HG02870 (cell line): Measurements from ENCODE around the gene TCF23.
A peak's percentile ranks its signal among the peaks of the same experiment; 100 is the strongest.

Source experiments
- ATAC-seq: cut with Tn5 transposase; IDR thresholded peaks from one replicate; pipeline ENCODE4 v1.9.1; 2021; ENCODE audit warnings: mild to moderate bottlenecking, moderate library complexity; ENCODE audit not compliant: unreplicated experiment

Gene TCF23

DNA sequence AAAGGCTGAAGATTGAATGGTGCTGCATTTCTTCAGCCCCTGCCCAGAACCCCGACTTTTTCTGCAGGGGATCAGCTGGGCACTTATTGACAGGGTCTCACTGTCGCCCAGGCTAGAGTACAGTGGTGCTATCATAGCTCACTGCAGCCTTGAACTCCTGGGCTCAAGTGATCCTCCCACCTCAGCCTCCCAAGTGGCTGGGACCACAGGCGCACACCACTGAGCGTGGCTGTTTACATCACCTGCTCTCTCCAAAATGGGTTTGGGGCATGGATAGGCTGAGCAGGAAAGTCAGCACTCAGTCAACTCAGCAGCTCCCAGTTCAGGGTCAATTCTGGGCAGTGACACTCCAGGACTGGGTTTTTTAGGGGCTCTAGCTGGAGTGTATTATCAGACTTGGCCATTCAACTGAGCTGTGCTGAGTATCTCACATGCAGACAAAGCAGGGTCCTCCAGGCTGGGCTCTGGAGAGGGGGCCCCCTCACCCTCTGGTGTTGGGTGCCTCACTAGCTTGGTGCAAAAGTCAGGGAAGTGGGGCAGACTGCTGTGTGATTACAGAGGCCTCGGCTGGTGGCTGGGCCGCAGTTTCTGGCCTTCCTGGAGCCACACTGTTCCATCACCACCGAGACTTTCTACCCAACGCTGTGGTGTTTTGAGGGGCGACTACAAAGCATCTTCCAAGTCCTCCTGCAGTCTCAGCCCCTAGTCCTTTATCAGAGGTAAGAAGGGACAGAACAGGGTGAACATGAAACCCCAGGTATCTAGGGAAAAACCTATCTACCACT, 20.7 kb upstream of the TCF23 start:
- no peak for ATAC-seq

DNA sequence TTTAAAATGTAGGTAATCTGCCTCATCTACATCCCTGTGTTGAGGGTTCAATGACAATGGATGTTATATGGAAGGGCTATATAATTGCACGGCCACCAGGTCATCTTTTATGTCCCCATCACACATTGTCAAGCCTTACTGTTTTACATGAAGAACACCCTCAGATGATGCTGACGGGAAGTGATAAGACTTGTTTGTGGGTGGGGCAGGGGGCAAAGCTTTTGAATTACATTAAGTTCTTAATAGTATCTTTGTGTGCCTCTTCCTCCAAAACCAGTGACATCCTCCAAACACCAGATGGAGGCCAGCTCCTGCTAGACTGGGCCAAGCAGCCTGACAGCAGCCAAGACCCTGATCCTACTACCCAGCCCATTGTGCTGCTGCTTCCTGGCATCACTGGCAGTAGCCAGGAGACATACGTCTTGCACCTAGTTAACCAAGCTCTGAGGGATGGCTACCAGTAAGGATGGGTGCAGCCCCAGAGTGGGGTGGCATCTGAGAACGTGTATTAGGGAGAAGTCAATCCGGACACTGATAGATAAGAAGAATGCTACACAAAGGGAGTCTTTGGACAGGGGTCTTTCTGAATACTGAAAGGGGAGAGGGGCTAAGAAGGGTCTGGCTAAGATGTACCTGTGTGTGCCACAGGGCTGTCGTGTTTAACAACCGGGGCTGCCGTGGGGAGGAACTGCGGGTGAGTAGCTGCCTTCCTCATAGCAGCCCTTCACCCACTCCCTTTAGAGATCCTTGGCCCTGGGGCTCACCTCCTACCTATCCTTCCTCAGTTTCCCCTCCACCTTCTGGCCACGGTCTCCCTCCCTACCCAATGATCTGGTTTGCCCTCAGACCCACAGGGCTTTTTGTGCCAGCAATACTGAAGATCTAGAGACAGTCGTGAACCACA, 19.9 kb upstream of the TCF23 start:
- no peak for ATAC-seq

DNA sequence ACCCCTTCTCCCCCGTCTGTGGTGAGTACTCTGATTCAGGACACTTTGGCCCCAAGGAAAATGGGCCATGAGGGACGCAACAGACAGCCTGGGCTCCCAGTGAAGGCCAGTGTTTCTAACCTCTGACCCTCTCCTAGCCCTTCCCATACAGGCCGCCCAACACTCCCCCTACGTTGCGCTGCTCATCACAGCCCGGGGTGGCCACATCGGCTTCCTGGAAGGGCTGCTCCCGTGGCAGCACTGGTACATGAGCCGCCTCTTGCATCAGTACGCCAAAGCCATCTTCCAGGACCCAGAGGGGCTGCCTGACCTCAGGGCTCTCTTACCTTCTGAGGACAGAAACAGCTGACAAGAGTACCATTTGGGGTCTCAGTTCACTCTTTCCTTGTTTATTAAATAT, 18.4 kb upstream of the TCF23 start:
- ATAC-seq: no peak

DNA sequence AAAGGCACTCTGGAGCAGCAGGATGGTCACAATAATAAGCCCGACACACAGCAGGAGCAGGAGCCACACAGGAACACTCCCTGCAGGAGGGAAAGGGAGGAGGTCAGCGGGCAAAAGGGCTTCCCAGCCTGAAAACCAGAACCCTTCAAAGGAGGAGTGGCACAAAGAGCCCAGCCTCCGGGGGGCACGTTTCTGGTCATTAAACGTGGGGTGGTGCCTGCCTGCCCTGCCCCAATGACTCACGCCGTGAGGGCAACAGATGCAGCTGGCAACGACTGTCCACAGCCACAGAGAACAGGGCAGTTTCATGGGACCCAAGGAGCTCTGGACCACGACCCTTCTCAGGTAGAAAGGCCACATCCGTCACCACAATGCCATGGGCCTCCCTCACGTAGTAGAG, 17.4 kb upstream of the TCF23 start:
- ATAC-seq: no peak

DNA sequence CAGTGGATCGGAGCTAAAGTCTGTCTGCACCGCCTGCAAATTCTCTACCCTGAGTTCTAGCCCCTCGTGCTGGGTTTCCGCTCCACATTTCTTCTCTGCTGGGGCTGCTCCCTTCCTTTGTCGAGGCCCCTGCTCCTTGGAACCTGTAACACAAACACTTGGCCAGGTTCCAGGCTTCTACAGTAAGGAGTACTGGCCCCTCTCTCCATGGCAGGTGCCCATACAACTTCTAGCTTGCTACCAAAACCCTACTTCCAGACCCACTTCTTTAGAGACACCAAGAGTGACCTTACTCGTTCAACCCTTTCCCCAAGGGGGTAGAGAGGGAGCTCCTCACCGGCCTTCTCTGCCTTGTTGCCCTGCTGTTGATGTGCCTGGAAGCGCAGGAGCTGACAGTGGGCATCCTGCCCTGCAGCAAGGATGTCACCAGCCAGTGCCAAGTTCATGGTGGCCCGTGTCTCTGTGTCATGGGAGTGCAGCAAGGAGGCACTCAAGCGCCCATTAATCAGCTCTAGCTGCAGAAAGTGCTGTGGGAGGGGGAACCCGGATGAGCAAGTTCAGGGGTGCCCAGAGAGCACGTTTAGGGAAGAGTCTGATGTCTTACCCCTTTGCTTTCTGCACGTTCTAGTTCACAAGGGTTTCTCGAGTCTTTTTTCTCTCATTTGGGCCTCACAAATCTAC, 15.5 kb upstream of the TCF23 start:
- no peak for ATAC-seq

DNA sequence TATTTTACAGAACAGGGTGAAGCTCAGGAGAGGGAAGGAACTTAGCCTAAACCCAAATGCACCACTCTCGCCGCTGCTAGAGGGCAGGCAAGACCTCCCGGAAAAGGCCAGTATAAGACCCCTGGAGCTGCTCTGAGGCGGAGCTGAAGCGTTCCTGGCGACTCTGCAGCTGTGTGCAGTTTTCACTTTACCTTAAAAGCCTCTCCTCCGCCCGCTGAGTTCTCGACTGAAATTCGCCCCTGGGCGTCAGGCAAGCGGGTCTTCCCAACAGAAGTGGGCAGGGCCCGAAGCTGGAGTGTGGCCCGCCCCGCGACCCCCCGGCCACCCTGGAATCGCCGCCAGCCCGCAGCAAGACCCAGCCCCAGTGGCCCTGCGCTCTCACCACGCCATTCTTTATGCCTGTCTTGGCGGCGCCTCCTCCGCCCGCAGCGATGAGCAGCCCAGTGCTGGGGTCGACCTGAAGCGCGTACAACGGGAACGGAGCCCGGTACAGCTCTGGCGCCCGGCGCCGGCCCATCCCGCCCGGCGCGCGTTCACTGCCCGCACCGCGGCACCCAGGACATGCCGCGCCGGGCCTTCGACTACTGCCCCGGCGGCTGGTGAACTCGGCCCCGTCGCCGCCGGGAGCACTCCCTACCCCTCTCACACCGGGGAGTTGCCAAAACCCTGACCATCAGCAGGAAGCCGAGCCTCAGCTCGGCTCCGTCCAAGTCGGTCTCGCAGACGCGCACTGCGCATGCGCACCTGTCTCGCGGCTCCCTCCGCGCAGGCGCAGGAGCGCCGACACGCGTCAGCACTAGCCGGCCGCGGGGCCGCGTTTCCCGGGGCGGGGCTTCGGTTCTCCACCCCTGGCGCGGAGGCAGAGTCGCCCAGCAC, 14.7 kb upstream of the TCF23 start, which contains the start of gene PREB:
PREB (minus strand) TSS at position 732 of the 876 bp plus-strand sequence; CDS start at position 517, 215 bp downstream.
- ATAC-seq: peak; percentile 90

DNA sequence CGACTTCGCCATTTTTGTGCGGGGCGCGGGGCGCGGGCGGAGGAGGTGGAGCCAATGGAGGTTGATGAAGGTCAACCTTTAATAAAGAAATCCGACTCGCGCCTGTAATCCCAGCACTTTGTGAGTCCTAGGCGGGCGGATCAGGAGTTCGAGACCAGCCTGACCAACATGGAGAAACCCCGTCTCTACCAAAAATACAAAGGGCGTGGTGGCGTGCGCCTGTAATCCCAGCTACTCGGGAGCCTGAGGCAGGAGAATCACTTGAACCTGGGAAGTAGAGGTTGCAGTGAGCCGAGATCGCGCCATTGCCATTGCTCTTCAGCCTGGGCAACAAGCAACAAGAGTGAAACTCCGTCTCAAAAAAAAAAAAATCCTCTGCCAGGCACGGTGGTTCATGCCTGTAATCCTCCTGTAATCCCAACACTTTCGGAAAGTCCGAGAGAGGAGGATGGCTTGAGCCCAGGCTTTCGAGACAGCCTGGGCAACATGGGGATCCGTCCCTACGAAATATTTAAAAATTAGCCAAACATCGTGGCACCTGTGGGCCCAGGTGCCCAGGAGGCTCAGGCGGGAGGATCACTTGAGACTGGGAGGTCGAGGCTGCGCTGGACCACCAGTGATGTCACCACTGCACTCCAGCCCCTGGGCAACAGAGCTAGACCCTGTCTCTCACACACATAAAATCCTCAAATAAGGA, 13.9 kb upstream of the TCF23 start:
- no peak for ATAC-seq

DNA sequence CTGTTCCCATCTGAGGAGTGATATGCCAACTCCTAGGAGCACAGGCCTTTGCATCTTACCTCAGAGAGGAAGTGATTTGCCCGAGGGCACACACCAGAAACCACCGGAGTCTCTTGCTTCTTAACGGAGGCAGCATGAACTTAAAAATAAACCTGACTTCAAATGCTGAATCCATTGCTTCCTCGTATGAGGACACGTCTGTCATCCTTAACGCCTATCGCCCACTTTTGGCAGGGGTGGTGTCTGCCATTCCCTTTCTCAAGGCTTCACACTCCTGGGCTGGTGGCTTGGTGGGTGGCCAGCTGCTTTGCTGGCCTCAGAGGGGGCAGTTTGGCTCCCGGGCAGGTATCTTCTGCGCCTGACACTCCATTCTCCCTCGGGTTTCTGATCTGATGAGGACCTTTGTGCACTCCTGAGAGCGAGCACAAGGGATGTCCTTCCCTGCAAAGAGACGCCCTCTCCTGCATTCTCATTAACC, 13.3 kb upstream of the TCF23 start:
- ATAC-seq: no peak

DNA sequence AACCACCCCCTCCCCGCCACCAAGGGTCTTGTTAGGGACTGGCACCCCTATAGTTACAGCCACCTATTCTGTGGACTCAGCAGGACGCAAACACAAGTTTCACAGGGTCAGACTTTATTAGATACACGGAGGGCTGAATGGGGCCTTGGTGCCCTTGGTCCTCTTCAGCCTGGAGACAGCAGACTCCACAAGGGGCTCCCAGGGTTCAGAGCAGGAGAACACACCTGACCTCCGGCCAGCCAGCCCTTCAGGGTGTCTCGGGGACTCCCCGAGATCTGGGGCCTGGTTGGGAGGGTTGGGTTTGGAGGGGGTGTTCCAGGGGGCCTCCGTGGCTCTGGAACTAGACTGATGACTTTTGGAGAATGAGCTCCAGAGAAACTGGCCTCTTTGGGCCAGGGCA, 12.1 kb upstream of the TCF23 start:
- no peak for ATAC-seq

DNA sequence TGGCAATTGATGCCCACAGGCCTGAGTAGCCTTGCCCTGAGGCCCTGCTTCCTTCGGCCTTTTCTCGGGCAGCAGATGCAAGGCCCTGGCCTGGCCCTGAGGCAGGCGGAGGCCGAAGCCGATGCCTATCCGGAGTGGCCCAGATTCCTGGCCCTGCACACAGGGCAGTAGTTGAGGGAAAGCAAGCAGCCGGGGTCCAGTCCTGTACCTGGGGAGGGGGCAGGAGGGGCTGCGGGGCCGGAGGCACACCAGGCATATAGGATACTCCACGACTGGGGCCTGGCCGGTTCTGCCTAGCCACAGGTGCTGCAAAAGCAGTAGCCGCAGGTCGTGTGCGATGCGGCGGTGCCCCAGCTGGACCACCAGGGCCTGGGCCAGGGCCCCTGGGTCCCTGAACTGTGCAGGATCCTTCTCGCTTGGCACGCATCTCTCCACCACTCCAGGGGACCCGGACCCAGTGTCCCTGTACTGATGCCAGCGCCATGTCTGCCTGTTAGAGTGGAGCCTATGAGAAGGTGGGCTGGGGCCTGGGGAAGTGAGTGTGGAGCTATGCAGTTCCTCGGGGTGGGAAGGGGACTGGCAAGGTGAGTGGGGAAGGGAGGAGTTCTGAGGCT, 11.4 kb upstream of the TCF23 start:
- no peak for ATAC-seq

DNA sequence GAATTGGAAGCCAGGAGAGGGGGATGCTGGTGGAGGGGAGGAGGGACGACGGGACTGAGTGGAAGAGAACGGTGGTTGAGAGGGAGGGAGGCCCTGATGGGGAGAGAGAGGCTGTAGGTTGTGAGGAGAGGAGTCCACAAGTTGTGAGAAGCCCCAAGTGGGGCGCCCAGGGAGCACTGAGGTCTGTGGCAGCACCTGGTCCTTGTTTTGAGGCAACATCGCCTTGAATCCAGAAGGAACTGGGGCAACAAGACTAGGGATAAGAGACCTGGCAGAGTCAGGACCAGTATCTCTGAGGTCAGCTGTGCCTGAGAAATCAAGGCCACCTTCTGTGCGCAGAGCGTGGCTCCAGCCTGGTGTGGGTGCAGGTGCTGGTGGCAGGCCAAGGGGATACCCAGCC, 10.7 kb upstream of the TCF23 start:
- no peak for ATAC-seq

DNA sequence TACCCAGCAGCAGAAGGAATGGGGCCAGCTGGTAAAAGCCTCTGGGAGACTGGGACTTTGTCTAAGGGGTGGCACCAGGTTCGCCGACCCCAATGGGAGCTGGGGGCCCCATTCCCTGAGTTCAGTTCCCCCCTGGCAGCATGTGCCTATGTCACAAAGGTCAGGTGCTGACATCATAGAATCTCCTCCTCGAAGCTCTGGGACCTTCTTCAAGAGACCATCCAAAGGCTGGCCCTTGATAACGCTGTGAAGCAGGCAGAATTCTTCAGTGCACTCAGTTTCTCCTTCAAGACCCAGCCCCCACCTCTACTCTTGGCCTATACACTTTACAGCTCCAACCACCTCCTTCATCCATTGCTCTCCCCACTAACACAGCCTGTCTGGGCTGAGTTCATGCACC, 9.5 kb upstream of the TCF23 start, which contains the start of gene PRR30:
PRR30 (minus strand) TSS at position 101 of the 400 bp plus-strand sequence. CDS start 1,081 bp downstream, outside the sequence.
- ATAC-seq: no peak

DNA sequence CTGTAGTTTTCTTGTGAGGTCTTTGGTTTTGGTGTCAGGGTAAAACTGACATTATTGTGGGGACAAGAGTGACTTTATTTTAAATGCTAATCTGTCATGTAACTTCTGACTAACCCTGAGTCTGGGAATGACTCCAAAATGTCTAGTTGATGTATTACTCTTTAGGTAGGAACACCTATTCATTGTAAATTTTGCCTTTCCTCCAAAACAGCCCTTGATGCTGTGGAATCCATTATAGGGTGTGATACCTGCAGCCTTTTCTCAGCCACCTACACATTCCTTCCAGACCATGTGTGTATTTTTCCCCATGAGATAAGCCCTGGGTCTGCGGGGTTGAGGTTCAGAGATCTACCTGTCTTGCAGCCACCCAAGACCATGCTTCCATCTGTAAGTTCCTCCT, 5.5 kb upstream of the TCF23 start:
- no peak for ATAC-seq

DNA sequence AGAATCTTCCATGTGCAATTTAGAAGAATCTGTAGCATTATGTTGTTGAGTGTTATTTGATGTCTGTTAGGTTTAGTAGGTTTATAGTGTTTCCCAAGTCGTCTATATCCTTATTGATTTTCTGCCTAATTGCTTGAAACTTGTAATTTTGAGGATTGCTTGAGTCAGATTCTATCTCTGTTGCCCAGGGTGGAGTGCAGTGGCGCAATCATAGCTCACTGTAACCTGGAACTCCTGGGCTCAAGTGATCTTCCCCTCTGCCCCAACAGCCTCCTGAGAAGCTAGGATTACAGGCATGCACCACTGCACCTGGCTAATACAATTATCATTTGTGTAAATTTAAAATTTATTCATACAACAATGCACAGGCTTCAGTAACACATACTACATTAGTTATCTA, 3.1 kb upstream of the TCF23 start:
- ATAC-seq: no peak

DNA sequence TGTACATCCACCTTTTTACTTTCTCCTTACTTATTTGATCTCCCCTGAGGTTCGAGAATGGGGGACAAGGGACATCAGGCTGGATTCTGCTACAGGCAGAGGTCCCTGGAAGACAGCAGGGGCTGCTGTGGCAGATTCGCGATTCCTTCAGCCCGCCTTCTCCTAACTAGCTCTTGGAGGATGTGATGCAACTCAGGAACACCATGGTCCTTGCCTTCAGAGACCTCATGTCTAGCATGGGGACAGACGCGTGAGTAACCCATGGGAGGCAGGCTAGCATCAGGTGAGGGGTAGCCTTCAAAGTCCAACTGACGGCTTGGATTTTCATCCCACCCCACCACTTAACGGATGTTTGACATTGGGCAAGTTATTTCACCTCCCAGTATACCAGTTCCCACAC, 869 bp upstream of the TCF23 start:
- no peak for ATAC-seq

DNA sequence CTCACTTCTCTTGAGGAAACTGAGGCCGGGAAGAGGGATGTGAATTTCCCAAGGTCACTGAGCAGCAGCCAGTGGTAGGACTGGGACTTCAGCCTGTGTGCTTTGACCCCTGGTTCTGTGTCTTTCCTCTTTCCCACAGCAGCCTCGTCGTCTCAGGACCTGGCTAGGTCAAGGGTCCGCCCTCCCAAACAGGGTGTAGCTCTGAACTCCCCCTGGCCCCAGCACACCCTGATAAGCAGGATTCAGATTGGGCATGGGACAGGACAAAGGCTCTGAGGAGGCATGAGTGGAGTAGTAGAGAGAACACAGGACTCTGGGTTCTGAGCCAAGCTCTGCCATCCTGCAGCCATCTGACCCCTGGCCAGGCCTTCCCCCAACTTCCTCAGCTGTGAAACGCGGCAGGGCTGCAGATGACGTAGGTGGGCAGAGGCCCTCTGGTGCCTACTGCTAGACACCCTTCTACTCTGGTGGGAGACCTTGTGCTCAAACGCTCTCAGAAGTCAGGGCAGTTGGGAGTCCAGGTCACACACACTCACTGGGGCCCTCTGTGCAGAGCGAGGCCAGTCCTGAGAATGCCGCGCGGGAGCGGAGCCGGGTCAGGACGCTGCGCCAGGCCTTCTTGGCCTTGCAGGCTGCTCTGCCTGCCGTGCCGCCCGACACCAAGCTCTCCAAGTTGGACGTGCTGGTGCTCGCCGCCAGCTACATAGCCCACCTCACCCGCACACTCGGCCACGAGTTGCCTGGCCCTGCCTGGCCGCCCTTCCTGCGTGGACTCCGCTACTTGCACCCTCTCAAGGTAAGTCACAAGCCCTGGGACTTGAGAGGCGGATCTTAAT, 984 bp downstream of the TCF23 start:
- no peak for ATAC-seq

DNA sequence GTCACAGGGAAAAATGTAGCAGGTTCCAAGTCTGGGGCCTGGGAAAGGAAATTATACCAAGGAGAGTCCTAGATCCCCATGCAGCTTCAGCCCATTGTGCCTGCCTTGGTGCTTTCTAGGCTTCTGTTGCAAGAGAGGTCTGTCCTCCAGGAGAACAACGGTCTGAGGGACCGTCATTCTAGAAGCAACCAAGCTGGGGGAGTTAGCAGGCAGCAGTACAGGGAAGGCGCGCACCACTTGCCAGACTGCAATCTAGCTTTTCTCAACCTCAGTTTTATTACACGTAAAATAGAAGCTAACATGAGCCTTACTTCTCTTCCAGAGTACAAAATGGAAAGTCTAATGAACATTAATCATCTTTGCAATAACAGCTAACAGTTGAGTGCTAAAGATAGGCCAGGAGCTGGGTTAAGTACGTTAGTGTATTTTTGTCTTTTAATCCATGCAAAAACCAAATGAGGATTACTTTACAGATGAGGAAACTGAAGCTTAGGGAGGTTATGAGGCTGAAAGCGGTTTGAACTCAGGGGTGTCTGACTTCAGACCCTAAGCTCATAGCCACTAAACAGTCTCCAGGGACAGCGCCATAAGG, 1.9 kb downstream of the TCF23 start:
- ATAC-seq: no peak
